Embryonic facial prominence (tissue), 1 donor: ENCODE data around the gene D2HGDH.
"Not testable (repeated sequence)": the region's sequence is repeated elsewhere in the genome, so short reads cannot be mapped to it uniquely, and the experiment has no call there.

Experiments used
- DNase-seq: peaks from one replicate; pipeline ENCODE4 v3.0.0-alpha.2; 2016; ENCODE audit errors: extremely low spot score

D2HGDH gene

DNA sequence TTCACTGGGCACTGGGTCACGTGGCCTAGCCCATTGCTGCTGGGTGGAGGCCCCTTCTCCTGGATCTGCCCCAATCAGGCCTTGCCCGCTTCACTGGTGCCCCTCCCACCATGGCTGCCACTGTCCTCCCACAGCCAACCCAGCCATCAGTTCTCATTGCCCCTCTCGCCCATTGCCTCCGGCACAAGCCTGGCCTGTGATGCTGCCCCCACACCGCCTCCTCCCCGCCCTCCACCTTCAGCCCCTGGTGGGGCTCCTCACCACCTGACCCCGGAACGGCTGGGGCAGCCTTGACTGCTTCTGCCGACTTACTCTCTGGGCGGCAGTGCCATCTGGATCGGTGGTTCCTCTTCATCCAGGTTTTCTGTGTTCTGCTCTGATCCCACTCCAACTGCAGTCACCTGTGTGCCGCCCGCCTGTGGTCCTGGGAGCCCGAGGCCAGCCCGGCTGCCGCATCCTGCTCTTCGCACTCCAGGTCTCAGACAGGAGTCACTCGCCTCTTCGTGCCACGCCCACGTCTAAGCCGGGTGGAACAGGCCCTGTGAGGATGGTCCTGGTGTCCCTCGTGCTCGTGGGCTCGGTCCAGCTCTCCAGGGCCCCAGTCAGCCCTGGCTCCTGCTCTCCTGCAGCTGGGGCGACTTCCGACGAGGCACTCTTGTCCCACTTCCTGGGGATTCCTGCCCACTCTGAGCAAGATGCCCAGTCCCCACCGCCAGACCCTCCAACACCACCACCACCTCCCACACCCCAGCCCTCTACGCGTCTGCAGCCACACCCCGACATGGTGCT is 14.2 kb downstream of the D2HGDH start:
- DNase-seq = no peak

- DNase-seq = no peak
These were observed 15.8 kb downstream of the D2HGDH start for GRCh38 chr2:241750076-241750840.

GRCh38 chr2:241751152-241751551 is 16.7 kb downstream of the D2HGDH start:
- DNase-seq = no peak

DNA sequence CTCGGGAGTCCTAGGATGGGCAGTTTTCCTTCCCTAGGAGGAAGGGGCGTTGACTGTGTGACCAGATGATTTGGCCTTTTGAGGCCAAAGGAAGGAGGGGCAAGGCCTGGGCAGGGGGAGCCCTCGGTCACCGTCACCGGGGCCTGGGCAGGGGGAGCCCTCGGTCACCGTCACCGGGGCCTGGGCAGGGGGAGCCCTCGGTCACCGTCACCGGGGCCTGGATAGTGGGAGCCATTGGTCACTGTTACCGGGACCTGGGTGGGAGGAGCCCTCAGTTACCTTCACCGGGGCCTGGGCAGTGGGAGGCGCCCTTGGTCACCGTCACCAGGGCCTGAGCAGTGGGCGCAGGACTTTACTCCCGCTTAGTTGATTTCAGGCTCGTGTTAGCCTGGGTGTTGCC is 17.3 kb downstream of the D2HGDH start:
- no peak for DNase-seq

DNA sequence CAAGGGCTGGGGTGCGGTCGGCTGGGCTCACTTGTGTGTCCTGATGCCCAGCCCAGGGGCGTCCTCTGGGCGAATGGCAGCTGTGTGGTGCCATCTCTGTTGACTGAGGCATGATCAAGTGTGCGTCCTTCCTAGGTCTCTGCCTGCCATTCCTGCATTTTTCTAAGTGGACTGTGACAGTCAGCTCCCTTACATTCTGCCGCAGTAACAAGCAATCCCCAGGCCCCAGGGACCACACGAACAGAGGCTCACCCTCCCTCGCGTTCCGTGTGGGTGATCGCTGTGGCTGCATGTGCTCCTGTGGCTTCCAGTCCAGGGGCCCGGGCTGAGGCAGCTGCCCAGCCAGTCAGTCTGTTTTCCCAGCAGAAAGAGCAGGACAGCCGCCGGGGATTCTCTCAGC is 17.8 kb downstream of the D2HGDH start:
- DNase-seq = no peak

DNA sequence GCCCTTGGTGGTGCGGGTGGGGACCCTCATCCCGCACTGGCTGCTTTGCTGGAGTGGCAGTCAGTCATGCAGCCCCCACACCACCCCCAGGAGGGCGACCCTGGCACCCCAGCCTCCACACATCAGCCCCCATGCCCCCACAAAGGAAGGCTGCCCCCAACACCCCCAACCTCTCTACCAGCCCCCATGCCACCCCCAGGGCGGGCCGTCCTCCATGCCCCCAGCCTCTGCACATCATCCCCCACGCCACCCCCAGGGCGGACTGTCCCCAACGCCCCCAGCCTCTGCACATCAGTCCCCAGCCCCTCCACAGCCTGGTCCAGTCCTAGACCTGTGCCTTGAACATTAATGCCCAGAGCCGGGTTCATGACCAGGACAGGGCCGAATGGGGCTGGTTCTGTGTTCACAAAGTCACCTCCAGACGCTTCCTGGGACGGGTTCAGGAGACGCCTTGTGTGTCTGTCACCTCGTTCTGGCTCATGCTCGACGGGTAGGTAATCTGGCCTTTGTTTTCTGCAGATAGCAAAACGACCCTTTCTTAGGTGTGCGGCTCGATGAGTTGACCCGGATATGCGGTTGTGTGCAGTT is 18.4 kb downstream of the D2HGDH start:
- DNase-seq = no peak

DNA sequence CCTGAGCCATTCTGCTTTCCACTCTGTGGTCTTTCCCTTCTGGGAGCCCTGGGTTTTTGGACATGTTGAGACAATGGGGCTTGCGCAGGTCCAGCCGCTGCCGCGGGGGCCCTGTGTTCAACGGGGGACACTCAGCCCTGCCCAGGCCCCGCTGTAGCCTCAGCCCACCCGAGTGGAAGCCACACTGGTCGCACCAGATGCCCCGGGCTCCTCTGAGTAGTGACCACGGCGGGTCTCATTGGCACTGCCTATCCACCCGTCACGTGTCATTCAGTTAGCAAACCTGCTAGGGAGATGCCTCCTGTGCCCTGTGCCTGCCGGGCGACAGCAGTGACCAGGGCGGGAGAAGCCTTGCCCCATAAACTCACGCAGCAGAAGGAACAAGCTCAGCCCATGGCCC is 19.1 kb downstream of the D2HGDH start:
- no peak for DNase-seq

- no peak for DNase-seq
These were observed 19.6 kb downstream of the D2HGDH start for GRCh38 chr2:241754042-241754441.

GRCh38 chr2:241755166-241755565 is 20.7 kb downstream of the D2HGDH start:
- DNase-seq = no peak

DNA sequence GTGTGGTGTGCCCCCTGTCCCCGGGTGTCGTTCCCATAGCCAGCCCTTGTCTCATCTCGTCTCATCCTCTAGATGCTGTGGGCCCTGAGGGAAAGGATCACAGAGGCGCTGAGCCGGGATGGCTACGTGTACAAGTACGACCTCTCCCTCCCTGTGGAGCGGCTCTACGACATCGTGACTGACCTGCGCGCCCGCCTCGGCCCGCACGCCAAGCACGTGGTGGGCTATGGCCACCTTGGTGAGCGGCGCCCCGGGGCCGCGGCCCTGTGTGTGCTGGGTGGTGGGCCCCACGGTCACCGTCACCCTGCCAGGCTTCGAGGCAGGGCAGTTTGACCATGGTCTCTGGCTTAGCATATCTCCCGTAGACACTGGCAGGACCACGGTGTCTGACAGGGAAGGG is 21.3 kb downstream of the D2HGDH start:
- no peak for DNase-seq

DNA sequence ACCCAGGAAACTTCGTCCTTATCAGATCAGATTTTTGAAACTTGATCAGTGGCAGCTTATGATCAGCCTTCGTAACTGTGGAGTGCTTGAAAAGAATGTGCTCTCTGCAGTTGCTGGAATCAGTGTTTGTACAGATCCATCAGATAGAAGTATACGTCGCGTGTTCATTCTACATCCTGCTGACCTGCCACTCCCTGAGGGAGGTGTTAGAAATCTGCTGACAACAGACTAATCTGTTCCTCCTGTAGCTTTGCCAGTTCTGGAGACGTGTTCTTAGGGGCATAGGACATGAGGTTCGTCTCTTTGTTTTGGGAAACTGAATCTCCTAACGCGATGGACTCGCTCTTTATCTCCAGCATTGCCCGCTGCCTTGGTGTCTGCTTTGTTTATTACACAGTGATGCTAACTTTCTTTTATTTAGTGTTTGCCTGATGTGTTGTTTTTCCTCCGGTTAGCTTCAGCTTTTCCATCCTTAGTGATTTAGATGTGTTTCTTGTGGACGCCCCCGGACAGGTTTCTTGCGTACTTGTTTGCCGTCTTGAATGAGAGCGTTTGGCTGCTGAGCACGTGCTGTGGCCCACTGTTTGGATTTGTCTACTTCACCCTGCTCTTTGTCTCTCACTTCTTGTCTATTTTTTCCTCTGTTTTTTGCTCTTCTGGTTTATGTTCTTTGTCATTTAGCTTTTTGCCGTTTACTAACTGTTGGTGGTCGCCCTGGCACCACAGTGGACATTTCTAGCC is 24.8 kb downstream of the D2HGDH start:
- DNase-seq = no peak

DNA sequence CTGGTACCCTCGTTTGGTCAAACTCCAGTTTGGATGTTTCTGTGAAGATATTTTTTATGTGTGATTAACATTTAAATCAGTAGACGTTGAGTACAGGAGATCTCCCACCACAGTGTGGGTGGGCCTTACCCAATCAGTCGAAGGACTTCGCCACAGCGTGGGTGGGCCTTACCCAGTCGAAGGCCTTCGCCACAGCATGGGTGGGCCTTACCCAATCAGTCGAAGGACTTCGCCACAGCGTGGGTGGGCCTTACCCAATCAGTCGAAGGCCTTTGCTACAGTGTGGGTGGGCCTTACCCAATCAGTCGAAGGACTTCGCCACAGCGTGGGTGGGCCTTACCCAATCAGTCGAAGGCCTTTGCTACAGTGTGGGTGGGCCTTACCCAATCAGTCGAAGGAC is 25.5 kb downstream of the D2HGDH start:
- not testable (repeated sequence) for DNase-seq

DNA sequence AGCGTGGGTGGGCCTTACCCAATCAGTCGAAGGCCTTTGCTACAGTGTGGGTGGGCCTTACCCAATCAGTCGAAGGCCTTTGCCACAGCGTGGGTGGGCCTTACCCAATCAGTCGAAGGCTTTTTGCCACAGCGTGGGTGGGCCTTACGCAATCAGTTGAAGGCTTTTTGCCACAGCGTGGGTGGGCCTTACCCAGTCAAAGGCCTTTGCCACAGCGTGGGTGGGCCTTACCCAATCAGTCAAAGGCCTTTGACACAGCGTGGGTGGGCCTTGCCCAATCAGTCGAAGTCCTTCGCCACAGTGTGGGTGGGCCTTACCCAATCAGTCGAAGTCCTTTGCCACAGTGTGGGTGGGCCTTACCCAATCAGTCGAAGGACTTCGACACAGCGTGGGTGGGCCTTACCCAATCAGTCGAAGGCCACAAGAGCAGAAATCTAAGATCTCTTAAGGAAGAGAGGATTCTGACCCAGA is 25.9 kb downstream of the D2HGDH start:
- no peak for DNase-seq

DNA sequence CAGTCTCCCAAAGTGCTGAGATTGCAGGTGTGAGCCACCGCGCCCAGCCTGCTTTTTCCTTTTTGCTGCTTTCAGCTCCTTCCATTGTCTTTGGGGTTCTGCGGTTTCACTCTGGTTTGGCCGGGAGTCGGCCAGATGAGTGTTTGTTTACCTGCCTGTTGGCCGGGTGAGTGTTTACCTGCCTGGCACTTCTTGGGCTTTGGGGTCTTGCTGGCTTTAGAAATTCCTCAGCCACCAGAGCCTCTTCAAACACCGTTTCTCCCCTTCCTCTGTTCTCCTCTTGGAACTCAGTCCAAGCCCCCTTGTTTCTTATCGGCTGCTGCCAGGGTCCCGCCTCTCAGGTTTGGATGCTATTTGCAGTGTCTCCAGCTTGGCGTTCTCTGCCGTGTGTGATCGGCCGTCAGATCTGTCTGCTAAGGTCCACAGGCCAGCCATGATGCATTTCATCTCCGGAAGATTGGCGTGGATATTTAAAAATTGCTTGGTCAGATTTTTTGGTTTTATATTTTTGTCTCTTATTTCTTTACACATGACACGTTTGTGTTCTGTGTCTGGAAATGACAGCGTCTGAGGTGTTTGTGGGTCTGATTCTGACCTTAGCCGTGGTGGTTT is 28.0 kb downstream of the D2HGDH start:
- DNase-seq = no peak

GRCh38 chr2:241762933-241763369 is 28.5 kb downstream of the D2HGDH start:
- no peak for DNase-seq

DNA sequence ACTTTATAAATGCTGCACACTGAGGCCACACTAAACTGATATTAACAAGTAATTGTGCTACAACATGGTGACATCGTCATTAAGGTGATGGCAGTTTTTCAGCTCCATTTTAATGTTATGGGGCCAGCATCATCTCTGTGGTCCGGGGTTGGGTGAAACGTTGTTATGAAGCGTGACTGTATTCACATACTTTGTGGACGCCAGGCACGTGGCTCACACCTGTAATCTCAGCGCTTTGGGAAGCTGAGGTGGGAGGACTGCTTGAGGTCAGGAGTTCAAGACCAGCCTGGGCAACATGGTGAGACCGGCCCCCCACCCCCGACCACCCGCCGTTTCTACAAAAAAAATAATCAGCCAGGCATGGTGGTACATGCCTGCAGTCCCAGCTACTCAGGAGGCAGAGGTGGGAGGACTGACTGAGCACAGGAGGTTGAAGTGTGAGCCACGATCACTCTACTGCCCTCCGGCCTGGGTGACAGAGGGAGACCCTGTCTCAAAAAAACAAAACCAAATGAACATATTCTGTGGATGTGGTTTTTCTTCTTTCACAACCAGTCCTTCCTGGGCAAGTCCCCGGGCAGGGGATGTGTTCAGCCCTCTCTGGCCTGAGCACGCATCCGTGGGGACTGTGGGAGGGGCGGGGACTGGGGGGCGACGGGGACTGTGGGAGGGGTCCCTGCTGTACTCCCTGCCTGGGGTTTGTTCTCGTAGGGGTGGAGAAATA is 29.3 kb downstream of the D2HGDH start:
- DNase-seq = no peak

DNA sequence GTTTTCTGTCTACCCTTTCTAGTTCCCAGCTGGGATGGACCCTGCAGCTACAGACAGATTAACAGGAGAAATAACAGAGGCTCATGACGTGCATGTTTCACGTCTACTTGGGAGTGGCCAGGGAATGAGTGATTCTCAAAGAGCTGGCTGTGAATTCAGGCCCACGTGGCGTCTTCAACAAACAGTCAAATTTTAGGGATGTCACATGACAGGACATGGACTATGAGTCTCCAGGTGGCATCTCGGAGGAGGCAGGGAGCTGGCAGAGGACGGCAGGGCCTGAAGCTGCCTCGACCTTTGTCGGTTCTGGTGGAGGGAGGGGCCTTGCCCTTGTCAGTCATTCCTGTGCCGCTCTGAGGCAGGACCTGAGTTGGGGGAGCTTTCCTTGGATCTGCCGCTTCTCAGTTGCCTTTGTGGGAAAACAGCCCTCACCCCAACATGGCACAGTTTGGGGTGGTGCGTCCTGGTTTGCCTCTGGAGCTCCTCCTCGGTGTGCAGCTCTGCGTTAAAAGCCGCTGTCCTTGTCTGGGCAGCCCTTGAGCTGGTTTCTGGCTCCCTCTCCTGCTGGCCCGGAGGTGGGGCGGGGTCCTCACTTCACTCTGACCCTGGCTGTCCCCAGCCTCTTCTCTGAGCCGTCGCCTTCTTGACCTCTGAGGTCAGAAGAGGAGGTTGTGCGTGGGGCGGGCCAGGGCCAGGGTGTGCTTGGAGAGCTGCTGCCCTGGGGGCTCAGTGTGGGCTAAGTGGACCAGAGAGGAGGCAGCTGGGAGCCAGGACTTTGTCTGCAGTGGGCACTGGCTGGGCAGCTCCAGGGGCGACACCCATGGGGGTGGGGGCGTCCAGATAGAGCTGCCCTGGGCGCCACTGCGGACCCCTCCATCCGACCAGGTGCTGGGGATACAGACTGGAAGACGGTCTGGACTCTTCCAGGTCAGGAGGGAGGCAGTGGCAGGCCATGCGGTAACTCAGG is 30.1 kb downstream of the D2HGDH start:
- DNase-seq = no peak

DNA sequence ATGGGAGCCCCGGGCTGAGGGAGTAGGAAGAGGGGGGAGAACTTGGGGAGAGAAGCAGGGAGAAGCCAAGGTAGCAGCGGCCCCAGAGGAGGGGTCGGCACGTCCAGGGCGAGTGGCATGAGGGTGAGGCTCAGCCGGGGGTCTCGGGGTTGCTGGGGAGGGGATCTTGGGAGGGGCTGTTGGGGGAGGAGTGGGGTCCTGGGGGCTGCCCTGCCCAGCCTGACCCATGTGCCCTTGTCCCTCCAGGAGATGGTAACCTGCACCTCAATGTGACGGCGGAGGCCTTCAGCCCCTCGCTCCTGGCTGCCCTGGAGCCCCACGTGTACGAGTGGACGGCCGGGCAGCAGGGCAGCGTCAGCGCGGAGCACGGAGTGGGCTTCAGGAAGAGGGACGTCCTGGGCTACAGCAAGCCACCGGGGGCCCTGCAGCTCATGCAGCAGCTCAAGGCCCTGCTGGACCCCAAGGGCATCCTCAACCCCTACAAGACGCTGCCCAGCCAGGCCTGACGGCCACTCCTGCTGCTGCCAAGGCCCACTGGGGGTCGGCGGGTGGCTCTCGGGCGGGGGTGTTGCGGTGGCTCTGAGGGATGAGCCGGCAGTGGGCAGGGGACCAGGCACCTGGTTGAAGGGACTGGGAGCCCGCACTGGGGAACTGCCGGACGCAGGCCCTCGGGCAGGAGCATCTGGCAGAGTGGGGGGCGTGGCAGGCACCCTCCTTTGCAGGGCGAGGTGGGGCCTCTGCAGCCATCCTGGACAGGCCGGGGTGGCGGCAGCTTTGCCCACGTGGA is 33.2 kb downstream of the D2HGDH start:
- DNase-seq = no peak

DNA sequence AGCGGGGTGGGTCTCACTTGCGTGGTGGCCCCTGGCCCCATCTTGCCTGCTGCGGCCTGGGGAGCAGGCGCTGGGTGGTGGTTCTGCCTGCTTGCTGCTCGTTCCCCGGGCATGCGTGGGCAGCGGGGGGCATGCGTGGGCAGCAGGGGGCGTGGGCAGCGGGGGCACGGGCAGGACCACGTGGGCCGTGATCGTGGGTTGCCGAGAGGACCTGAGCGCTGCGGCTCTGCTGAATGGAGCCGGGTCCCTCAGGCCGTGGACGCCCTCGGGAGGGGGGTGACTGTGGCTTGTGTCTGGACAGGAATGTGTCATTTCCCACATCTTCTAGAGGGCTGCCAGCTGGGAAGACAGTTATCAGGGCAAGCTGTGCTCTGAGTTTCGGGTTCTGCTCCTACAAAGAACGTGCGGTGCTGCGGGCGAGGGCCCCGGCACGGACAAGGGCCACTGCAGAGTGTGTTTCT is 33.9 kb downstream of the D2HGDH start:
- no peak for DNase-seq
